Fibroblast of villous mesenchyme (primary cell): Measurements from ENCODE around the gene MSANTD1. TPM values are rescaled to one million over a fixed set of nuclear protein-coding genes. Genes with fewer than 3 reads are reported as not detected.

ENCODE experiments used
- DNase-seq: peaks from one replicate; pipeline ENCODE4 v3.0.0-alpha.2; 2010; ENCODE audit warnings: low read depth
- H3K4me3 ChIP-seq: 2 replicates; pipeline ENCODE4 v1.5.1; 2011; ENCODE audit warnings: low read depth, mild to moderate bottlenecking, low read length
- CTCF ChIP-seq: IDR thresholded peaks from 2 replicates; pipeline ENCODE4 v1.5.1; 2012; ENCODE audit warnings: low read depth, mild to moderate bottlenecking, low read length; ENCODE audit not compliant: insufficient read depth
- total RNA-seq: library from RNA; depleted of rRNA; stranded (reverse); fragments of >200 nt; gene quantifications from 2 replicates; pipeline ENCODE4 v1.2.3, GENCODE V29; 2012

Gene MSANTD1
- total RNA-seq, 1 donor = 0.86 TPM

GRCh38 chr4:3210467-3210866 lies 38.5 kb upstream of the MSANTD1 start:
- H3K4me3 ChIP-seq = no peak overlapping the region
- DNase-seq = no peak
- no peak for TF ChIP-seq CTCF

- no peak for TF ChIP-seq CTCF
- no peak overlapping the region for H3K4me3 ChIP-seq
- no peak for DNase-seq
Observed at GRCh38 chr4:3211866-3212265, 37.1 kb upstream of the MSANTD1 start.

GRCh38 chr4:3212391-3213105 lies 36.4 kb upstream of the MSANTD1 start:
- DNase-seq = no peak
- H3K4me3 ChIP-seq = no peak overlapping the region
- no peak for TF ChIP-seq CTCF

- DNase-seq = no peak
- H3K4me3 ChIP-seq = no peak overlapping the region
- no peak for TF ChIP-seq CTCF
Observed at GRCh38 chr4:3213106-3213425, 35.9 kb upstream of the MSANTD1 start.

- no peak for DNase-seq
- no peak for TF ChIP-seq CTCF
- H3K4me3 ChIP-seq = no peak overlapping the region
Observed at GRCh38 chr4:3213661-3214250, 35.2 kb upstream of the MSANTD1 start.

- no peak for DNase-seq
- H3K4me3 ChIP-seq = no peak overlapping the region
- TF ChIP-seq CTCF = no peak
Observed at GRCh38 chr4:3215256-3215655, 33.7 kb upstream of the MSANTD1 start.

GRCh38 chr4:3215733-3216132 lies 33.2 kb upstream of the MSANTD1 start:
- no peak overlapping the region for H3K4me3 ChIP-seq
- no peak for TF ChIP-seq CTCF
- DNase-seq = no peak
